Activated T-helper 17 cell treated with anti-CD3 and anti-CD28 coated beads, Interleukin-2, amount 50 U/mL, for 72 hours (primary cell): ENCODE results near the gene KCTD19. TPM values are rescaled to one million over a fixed set of nuclear protein-coding genes. Genes with fewer than 3 reads are reported as not detected.
"Not testable (repeated sequence)": the region's sequence is repeated elsewhere in the genome, so short reads cannot be mapped to it uniquely, and the experiment has no call there.

Experiments used
- ATAC-seq: fragments of 150-1000 bp; cut with Tn5 transposase; replicated peaks from 2 replicates; pipeline ENCODE4 v1.10.0; 2021; ENCODE audit warnings: mild to moderate bottlenecking, moderate library complexity
- H3K27ac Mint-ChIP-seq: one replicate; pipeline ENCODE4 v1.8.0; 2022; ENCODE audit warnings: mixed read lengths
- H3K27me3 Mint-ChIP-seq: one replicate; pipeline ENCODE4 v1.8.0; 2022; ENCODE audit warnings: mixed read lengths
- H3K36me3 Mint-ChIP-seq: one replicate; pipeline ENCODE4 v1.8.0; 2022; ENCODE audit warnings: low read depth, mild to moderate bottlenecking, mixed read lengths
- H3K4me1 Mint-ChIP-seq: one replicate; pipeline ENCODE4 v1.8.0; 2022; ENCODE audit warnings: mixed read lengths
- H3K4me3 Mint-ChIP-seq: one replicate; pipeline ENCODE4 v1.8.0; 2022; ENCODE audit warnings: mild to moderate bottlenecking, mixed read lengths
- H3K9me3 Mint-ChIP-seq: one replicate; pipeline ENCODE4 v1.8.0; 2022; ENCODE audit warnings: mixed read lengths
- total RNA-seq, 2 donors: library from RNA; stranded (reverse); gene quantifications; one replicate each; pipeline ENCODE4 v1.2.3, GENCODE V29; 2022

KCTD19 gene
- 1 to 10 TPM in 1 of 2 donors, under 1 TPM in 1; 0.50 to 4.4 TPM for total RNA-seq

DNA sequence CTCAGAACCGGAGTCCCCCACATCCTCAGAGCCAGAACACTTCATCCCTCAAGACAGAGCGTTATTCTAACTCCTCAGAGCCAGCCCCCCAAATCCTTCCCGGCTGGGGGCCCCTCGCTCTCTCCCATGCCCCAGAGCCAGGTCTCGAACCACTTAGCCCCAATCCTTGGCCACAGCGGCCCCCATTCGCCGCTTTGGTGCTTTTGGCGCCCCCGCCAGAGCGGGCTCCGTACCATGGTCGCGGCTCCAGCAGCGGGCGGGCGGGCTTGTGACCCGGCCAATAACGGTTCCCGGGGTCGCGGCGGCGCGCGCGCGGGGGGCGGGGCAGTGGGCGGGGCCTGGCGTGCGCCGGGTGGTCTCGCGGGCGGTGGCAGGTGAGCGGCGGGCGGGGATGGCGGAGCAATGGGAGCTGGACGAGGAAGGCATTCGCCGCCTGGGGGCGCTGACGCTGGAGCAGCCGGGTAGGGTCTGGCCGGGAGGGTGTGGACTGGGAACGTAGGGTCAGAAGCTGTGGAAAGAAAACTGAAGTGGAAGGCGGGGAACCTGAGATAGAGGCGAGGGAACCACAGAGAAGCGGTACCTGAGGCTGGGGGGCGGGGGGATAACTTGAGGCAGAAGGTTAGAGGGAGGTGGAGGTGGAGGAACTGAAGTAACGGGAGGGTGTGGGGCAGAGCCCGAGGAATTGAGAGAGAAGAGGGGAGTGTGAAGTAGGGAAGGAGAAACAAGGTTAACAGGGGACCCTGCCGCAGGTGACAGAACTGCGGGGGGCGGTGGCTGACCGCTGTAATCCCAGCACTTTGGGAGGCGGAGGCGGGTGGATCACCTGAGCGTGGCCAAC lies at the start of gene KCTD19, which contains the start of gene LRRC36:
Gene KCTD19 (minus strand): TSS at position 270 of the 838 bp plus-strand sequence. CDS start 34 bp downstream, at position 236.
Gene LRRC36 (plus strand): TSS at position 344 of the 838 bp plus-strand sequence. CDS start 48 bp downstream, at position 392.
- Mint-ChIP-seq H3K4me1 (peaks cover 4% of the 10 kb centered on the region), H3K27ac (peak within 1 kb of the TSS; percentile 64), H3K36me3 (no peaks in the 10 kb centered on the region), H3K9me3 (no peaks in the 10 kb centered on the region), H3K27me3 (peaks cover 31% of the 10 kb centered on the region), H3K4me3 (peak within 1 kb of the TSS; percentile 71)
- ATAC-seq: peak; percentile 89

DNA sequence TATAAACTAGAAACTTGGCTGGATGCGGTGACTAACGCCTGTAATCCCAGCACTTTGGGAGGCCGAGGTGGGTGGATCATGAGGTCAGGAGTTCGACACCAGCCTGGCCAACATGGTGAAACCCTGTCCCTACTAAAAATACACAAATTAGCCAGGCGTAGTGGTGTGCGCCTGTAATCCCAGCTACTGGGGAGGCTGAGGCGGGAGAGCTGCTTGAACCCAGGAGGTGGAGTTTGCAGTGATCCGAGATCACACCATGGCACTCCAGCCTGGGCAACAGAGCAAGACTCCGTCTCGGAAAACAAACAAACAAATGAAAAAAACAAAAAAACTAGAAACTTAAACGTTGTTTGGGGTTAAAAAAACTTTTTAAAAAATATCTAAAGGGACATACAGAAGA lies 49.5 kb upstream of the KCTD19 start:
- H3K4me3 Mint-ChIP-seq, H3K27ac Mint-ChIP-seq, H3K4me1 Mint-ChIP-seq, ATAC-seq, H3K9me3 Mint-ChIP-seq, H3K36me3 Mint-ChIP-seq: not testable (repeated sequence)
- H3K27me3 Mint-ChIP-seq: peaks cover 14% of the 10 kb centered on the region

DNA sequence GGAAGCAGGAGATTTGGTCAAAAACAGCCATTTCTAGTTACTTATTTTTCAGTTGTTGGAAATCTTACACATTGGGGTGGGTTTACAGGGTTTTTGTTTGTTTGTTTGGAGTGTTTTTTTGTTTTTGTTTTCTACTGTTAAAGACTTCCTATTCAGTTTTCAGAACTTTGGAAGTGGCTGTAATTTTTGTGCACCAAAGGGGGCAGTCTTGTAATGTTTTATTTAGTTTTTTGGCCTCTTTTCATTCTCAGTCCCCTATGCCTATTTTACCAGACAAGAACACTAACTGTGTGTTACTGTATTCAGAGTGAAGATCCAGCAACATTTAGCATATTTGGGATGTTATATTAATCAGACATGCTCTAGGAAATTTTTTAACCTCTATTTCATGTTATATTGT lies 46.1 kb upstream of the KCTD19 start:
- no peak overlapping the region for H3K27ac Mint-ChIP-seq
- H3K4me1 Mint-ChIP-seq: no peaks in the 10 kb centered on the region
- H3K4me3 Mint-ChIP-seq: no peak overlapping the region
- no peaks in the 10 kb centered on the region for H3K9me3 Mint-ChIP-seq
- H3K36me3 Mint-ChIP-seq: no peaks in the 10 kb centered on the region
- ATAC-seq: no peak
- peaks cover 11% of the 10 kb centered on the region for H3K27me3 Mint-ChIP-seq

DNA sequence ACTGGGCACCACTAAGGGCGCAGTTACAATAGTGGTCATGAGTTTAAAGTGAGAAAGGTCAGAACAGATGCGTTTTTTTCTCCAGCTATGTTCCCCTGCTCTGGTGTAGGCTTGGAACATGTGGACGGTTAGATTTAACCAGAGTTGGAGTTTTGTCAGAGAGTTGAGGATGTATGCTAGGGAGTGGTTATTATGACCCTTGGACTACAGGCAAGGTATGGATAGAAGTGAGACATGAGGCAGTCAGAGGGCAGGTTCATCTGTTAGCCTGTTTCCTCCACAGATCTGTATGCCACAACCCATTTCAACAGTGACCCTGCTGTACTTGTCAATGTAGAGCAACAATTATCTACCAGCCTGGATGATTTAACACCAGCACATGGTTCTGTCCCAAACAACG lies 44.1 kb upstream of the KCTD19 start:
- Mint-ChIP-seq H3K27ac (no peak overlapping the region), H3K27me3 (peaks cover 6% of the 10 kb centered on the region), H3K4me1 (no peaks in the 10 kb centered on the region), H3K9me3 (no peaks in the 10 kb centered on the region), H3K36me3 (no peaks in the 10 kb centered on the region), H3K4me3 (no peak overlapping the region)
- ATAC-seq: no peak

DNA sequence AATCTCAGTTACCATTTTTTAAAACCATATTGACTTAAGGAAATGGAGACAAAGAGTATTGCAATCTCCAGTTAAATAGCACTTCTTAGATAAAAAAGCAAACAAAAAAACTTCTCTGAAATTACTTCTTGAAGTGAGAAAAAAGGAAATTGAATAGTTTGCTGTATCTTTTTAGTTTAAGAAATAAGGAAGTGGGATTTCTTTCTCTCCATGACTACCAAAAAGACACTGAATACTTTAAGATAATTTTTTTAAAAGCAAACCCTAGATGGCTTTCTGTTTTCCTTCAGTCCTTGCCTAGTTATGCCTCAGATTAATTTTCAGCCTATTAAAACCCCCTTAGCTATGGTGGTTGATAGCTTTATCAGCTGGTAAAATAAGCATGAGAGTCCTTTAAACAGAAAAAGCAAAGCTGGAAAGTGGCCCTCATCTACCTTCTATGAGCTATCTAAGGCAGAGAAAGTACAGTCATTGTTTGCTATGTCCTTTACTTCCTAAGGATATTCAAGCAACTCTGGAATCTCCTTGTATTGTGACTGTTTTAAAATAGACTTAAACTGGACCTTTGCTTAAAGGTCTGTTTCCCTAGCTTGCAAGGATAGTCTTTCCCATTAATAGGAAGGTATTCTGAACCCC lies 38.2 kb upstream of the KCTD19 start:
- Mint-ChIP-seq H3K27ac (no peak overlapping the region), H3K27me3 (peaks cover 4% of the 10 kb centered on the region), H3K4me3 (peak overlapping the region; percentile 2), H3K9me3 (no peaks in the 10 kb centered on the region), H3K4me1 (peaks cover 4% of the 10 kb centered on the region), H3K36me3 (no peaks in the 10 kb centered on the region)
- ATAC-seq: no peak

DNA sequence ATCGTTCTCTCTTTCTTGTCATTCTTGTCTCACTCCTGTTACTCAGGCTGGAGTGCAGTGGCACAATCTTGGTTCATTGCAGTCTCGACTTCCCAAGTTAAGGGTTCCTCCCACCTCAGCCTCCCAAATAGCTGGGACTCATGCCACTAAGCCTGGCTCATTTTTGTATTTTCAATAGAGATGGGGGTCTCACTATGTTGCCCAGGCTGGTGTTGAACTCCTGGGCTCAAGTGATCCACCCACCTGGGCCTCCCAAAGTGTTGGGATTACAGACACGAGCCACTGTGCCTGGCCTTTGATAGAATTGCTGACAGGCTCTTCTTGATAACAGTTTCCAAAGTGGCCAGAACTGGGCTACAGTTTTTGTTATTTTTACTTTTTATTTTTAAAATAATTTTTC lies 34.5 kb upstream of the KCTD19 start:
- Mint-ChIP-seq H3K27me3 (peaks cover 4% of the 10 kb centered on the region), H3K9me3 (no peaks in the 10 kb centered on the region), H3K4me3 (no peak overlapping the region), H3K36me3 (no peaks in the 10 kb centered on the region), H3K27ac (no peak overlapping the region), H3K4me1 (peaks cover 4% of the 10 kb centered on the region)
- ATAC-seq: no peak

DNA sequence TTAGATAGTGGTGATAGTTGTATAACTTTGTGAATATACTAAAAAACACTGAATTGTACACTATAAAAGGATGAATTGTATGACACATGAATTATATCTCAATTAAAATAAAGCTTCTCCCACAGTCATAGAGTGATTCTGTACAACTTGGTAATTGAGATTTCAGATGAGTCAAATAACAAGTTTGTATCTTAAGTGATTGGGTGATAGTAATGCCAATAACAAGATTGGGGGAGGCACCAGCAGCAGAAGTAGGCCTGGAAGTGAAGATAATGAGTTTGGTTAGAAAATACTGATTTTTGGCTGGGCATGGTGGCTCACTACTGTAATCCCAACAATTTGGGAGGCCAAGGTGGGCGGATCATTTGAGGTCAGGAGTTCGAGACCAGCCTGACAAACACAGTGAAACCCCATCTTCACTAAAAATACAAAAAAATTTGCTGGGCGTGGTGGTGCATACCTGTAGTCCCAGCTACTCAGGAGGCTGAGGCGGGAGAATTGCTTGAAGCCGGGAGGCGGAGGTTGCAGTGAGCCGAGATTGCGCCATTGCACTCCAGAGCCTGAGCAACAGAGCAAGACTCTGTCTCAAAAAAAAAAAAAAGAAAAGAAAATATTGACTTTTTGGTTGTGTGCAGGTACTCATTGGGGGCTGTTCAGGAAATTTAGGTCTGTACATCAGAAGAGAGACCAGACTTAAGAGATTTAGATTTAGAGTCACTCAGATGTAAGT lies 33.2 kb upstream of the KCTD19 start:
- not testable (repeated sequence) for H3K4me1 Mint-ChIP-seq, H3K27me3 Mint-ChIP-seq, H3K4me3 Mint-ChIP-seq, H3K36me3 Mint-ChIP-seq, H3K9me3 Mint-ChIP-seq, H3K27ac Mint-ChIP-seq
- ATAC-seq: peak; percentile 31

DNA sequence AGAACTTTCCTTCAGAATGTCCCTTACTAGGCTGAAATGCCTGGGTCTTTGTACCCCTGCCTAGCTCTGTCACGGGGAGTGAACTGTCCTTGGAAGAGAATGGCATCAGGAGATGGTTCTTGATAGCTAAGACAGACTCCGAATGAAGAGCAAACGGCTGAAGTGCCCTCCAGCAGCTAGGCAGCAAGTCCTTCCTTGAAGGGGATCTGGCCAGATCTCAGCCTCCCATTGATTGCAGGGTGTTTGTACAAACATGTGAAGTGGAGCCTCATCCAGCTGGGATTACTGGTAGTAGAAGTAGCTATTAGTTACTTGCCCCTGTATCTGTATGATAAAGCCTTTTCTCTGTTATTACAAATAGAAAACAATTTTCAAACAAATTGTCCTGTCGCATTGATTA lies 31.0 kb upstream of the KCTD19 start:
- no peak overlapping the region for H3K4me3 Mint-ChIP-seq
- H3K9me3 Mint-ChIP-seq: no peaks in the 10 kb centered on the region
- peaks cover 4% of the 10 kb centered on the region for H3K27me3 Mint-ChIP-seq
- H3K36me3 Mint-ChIP-seq: no peaks in the 10 kb centered on the region
- H3K4me1 Mint-ChIP-seq: no peaks in the 10 kb centered on the region
- H3K27ac Mint-ChIP-seq: no peak overlapping the region
- no peak for ATAC-seq

DNA sequence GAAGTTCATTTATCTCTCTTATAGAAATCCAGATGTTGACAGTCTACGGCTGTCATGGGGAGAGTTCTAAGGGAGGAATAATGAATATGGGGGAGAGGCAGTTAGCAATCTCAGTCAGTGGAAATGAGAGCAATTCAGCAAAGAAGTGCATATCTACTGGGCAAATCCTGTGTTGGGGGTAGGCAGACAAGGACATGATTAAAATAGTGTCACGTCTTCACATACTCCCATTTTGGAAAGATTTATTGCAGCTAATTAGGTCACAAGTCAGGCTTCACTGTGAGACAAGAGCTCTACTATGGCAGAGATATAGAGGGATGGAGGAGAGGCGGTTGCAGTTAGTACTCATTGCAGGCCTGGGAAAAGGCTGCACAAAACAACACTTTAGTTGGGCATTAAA lies 29.9 kb upstream of the KCTD19 start:
- H3K27ac Mint-ChIP-seq: no peak overlapping the region
- H3K9me3 Mint-ChIP-seq: no peaks in the 10 kb centered on the region
- H3K27me3 Mint-ChIP-seq: peaks cover 4% of the 10 kb centered on the region
- no peaks in the 10 kb centered on the region for H3K36me3 Mint-ChIP-seq
- H3K4me3 Mint-ChIP-seq: no peak overlapping the region
- no peaks in the 10 kb centered on the region for H3K4me1 Mint-ChIP-seq
- ATAC-seq: no peak

DNA sequence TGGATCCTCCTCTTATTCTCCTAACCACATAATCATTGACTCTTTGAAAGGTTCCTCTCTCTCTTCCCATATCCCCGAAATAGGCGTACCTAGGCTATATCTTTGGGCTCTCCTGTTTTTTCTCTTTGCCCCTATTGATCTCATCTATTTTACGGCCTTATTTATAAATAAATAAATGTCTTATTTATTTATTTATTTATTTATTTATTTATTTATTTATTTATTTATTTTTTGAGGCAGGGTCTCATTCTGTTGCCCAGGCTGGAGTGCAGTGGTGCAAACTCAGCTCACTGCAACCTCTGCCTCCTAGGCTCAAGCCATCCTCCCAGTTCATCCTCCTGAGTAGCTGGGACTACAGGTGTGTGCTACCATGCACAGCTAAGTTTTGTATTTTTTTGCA lies 25.9 kb upstream of the KCTD19 start:
- not testable (repeated sequence) for H3K4me1 Mint-ChIP-seq, ATAC-seq, H3K4me3 Mint-ChIP-seq, H3K9me3 Mint-ChIP-seq, H3K27ac Mint-ChIP-seq, H3K36me3 Mint-ChIP-seq, H3K27me3 Mint-ChIP-seq

DNA sequence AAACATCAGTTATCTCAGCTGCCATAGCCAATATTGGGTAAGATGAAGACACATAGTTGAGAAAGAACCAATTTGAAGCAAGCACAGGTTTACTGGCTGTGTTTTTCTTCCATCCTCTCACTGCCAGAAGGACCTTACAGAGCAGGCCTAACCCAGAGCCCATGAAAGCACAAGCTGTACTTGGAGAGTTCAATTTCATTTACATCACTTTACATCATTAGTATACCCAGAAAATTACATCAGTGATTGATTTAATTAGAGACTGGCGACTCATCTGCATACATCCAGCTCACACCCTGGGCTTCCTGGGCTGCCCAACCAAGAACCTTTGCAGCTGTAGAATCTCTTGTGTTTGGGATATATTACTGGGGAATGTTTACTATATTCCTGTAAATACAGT lies 23.8 kb upstream of the KCTD19 start:
- no peak for ATAC-seq
- no peaks in the 10 kb centered on the region for H3K27me3 Mint-ChIP-seq
- no peaks in the 10 kb centered on the region for H3K36me3 Mint-ChIP-seq
- no peaks in the 10 kb centered on the region for H3K4me1 Mint-ChIP-seq
- H3K27ac Mint-ChIP-seq: no peak overlapping the region
- no peaks in the 10 kb centered on the region for H3K9me3 Mint-ChIP-seq
- H3K4me3 Mint-ChIP-seq: no peak overlapping the region

DNA sequence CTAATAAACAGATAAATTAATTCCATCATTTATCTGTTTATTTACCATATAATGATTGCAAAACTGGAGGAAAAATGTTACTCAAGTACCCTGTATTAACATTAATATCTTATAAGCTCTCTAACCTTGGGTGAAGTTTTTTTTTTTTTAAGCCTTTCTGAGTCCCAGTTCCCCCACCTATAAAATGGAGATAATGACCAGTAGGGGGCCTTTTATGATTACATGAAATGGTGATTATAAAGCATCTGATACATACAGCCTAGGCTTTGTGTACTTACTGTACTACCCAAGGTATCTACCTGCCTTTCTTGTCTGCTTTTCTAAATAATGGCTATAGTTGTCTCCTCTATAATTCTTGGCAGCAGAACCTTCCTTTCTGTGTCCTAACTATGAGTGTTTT lies 22.6 kb upstream of the KCTD19 start:
- no peaks in the 10 kb centered on the region for H3K36me3 Mint-ChIP-seq
- peak; percentile 59 for ATAC-seq
- no peaks in the 10 kb centered on the region for H3K9me3 Mint-ChIP-seq

DNA sequence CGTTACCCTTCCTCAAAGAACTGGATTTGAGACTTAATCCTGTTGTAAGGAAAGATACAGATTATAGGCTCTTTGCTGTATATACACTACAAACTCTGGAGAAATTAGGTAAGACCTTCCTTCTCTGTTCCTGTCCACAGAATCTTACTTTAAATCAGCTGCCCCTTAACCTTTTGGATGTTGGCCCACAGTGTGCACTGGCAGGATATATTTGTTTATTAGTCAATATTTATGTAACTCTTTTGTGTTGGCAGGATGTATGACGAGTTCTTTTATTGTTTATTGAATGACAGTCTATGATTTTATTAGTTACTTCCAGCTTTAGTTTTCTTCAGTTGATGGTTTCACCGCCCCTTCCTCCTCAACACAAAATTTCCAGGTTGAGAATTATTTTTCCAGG lies 19.8 kb upstream of the KCTD19 start:
- no peak for ATAC-seq
- H3K9me3 Mint-ChIP-seq: no peaks in the 10 kb centered on the region
- no peak overlapping the region for H3K4me3 Mint-ChIP-seq
- no peaks in the 10 kb centered on the region for H3K27me3 Mint-ChIP-seq
- no peaks in the 10 kb centered on the region for H3K36me3 Mint-ChIP-seq
- H3K4me1 Mint-ChIP-seq: no peaks in the 10 kb centered on the region
- H3K27ac Mint-ChIP-seq: no peak overlapping the region

More for the DNA sequence above, 22.6 kb upstream of the KCTD19 start:
- H3K4me3 Mint-ChIP-seq: no peak overlapping the region
- H3K4me1 Mint-ChIP-seq: no peaks in the 10 kb centered on the region
- H3K27me3 Mint-ChIP-seq: no peaks in the 10 kb centered on the region
- H3K27ac Mint-ChIP-seq: no peak overlapping the region

DNA sequence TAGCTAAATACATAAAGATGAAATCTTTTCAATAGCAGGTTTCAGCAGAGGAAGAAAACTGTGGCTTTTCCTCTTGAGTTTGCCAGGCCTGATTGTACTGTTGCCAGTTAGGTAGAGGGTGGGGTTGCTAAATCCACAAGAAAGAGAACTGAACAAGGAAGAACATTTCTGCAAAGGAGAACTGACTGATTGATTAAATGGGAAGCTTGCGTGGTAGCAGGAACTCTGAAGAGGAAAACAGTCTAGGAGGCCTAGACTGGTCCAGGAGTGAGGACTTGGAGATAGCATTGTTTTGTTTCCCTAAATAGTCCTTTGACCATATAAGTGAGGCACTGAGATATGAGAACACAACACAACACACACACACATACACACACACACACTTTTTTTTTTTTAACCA lies 18.9 kb upstream of the KCTD19 start:
- no peaks in the 10 kb centered on the region for H3K4me1 Mint-ChIP-seq
- no peak overlapping the region for H3K27ac Mint-ChIP-seq
- no peaks in the 10 kb centered on the region for H3K9me3 Mint-ChIP-seq
- no peak for ATAC-seq
- no peaks in the 10 kb centered on the region for H3K27me3 Mint-ChIP-seq
- no peak overlapping the region for H3K4me3 Mint-ChIP-seq
- H3K36me3 Mint-ChIP-seq: no peaks in the 10 kb centered on the region

DNA sequence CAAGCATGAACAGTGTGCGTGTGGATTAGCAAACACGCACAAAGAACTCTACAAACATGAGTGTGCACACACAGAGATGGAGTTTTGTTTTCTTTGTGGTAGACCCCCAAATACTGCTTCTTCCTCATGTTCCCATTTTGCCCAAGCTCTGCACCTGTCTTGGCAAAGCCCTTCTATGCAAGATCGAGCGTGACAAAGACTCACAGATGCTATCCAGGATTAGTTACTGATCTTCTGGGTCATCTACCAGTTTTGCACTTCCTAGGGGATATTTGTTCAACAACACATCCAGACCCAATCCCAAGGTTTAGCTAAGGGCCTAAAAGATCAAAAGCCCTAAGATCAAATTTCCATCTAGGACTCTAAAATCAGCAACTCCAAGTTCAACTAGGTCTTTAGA lies 16.1 kb upstream of the KCTD19 start:
- Mint-ChIP-seq H3K36me3 (no peaks in the 10 kb centered on the region), H3K27me3 (no peaks in the 10 kb centered on the region), H3K4me3 (no peak overlapping the region), H3K27ac (no peak overlapping the region), H3K4me1 (no peaks in the 10 kb centered on the region), H3K9me3 (no peaks in the 10 kb centered on the region)
- ATAC-seq: no peak
